ENCODE measurements around the gene PCDHB9.
"Not testable (repeated sequence)": the region's sequence is repeated elsewhere in the genome, so short reads cannot be mapped to it uniquely, and the experiment has no call there.

The PCDHB9 gene

DNA sequence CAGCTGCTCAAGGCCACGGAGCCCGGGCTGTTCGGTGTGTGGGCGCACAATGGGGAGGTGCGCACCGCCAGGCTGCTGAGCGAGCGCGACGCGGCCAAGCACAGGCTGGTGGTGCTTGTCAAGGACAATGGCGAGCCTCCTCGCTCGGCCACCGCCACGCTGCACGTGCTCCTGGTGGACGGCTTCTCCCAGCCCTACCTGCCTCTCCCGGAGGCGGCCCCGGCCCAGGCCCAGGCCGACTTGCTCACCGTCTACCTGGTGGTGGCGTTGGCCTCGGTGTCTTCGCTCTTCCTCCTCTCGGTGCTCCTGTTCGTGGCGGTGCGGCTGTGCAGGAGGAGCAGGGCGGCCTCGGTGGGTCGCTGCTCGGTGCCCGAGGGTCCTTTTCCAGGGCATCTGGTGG lies 2.2 kb downstream of the PCDHB9 start:
- not testable (repeated sequence) for DNase-seq

- peak; percentile 46 for DNase-seq
Measured at GRCh38 chr5:141192110-141192725, 5.3 kb downstream of the PCDHB9 start, which contains the start of gene PCDHB10. TSS of gene PCDHB10 (plus strand) at chr5:141192353. CDS start at chr5:141192553, 200 bp downstream.

DNA sequence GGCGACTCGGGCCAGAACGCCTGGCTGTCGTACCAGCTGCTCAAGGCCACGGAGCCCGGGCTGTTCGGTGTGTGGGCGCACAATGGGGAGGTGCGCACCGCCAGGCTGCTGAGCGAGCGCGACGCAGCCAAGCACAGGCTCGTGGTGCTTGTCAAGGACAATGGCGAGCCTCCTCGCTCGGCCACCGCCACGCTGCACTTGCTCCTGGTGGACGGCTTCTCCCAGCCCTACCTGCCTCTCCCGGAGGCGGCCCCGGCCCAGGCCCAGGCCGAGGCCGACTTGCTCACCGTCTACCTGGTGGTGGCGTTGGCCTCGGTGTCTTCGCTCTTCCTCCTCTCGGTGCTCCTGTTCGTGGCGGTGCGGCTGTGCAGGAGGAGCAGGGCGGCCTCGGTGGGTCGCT lies 7.4 kb downstream of the PCDHB9 start:
- not testable (repeated sequence) for DNase-seq

DNA sequence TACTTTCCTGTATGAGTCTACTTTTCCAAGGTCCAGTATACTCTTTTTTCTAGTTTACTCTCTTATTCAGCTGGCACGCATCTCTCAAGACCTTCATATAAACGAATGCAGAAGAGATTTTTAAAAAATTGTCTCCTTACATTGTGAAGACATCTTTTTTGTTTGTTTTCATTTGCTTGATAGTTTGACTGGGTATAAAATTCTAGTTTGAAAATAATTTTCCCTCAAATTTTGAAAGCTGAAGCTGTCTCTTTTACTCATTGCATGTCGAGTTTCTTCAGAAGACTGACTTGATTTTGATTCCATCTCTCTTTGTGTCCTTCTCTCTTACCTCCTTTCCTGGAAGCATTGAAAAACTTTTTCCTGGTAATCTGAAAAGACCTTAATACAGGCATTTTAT lies 9.4 kb downstream of the PCDHB9 start:
- DNase-seq = no peak

DNA sequence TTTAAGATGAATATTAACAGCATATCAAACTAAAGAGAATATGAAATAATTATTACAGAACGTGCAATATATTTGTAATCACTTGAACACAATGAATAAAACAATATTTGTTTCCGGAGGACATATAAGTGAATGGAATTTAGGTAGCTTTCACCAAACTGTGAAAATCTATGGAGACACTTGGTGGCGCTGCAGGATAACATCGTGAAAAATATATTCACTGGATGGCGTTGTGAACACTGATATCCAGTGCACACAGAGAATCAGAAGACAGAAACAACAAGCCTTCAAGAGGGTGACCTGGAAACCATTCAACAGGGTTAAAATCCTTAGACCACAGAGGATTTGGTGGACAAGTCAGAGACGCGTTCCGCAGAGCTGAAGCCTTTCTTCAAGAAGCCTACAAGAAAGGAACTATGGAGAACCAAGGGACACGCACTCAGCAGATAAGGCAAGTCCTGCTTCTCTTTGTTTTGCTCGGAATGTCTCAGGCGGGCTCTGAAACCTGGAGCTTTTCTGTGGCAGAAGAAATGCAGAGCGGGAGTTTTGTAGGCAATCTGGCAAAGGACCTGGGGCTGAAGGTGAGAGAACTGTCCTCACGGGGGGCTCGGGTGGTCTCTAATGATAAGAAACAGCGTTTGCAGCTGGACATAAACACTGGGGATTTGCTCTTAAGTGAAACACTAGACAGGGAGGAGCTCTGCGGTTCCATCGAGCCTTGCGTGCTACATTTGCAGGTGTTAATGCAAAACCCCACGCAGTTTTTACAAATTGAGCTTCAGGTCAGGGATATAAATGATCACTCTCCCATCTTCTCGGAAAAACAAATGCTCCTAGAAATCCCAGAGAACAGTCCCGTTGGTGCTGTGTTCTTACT lies 12.6 kb downstream of the PCDHB9 start, which contains the start of gene PCDHB11:
Gene PCDHB11 (plus strand): TSS at position 269 of the 877 bp plus-strand sequence. CDS start 148 bp downstream, at position 417.
- DNase-seq = peak; percentile 58

DNA sequence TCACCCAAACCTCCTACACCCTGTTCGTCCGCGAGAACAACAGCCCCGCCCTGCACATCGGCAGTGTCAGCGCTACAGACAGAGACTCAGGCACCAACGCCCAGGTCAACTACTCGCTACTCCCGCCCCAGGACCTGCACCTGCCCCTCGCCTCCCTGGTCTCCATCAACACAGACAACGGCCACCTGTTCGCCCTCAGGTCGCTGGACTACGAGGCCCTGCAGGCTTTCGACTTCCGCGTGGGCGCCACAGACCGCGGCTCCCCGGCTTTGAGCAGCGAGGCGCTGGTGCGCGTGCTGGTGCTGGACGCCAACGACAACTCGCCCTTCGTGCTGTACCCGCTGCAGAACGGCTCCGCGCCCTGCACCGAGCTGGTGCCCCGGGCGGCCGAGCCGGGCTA lies 14.2 kb downstream of the PCDHB9 start:
- DNase-seq = not testable (repeated sequence)

DNA sequence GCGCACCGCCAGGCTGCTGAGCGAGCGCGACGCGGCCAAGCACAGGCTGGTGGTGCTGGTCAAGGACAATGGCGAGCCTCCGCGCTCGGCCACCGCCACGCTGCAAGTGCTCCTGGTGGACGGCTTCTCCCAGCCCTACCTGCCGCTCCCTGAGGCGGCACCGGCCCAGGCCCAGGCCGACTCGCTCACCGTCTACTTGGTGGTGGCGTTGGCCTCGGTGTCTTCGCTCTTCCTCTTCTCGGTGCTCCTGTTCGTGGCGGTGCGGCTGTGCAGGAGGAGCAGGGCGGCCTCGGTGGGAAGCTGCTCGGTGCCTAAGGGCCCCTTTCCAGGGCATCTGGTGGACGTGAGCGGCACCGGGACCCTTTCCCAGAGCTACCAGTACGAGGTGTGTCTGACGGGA lies 14.7 kb downstream of the PCDHB9 start:
- not testable (repeated sequence) for DNase-seq

DNA sequence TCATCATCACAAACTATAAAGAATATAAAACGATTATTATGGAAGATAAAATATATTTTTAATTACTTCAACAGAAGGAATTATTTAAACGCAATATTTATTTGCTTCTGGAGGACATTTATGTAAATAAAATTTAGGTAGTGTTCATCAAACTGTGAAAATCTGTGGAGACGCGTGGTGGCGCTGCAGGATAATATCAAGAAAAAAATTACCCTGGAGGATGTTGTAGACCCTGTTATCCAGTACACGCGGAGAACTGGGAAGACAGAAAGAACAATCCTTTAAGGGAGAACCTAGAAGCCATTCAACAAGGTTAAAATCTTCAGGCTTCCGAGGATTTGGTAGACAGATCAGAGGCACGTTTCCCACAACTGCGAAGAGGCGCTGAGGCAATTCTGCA lies 21.5 kb downstream of the PCDHB9 start, which contains the start of gene PCDHB12:
Gene PCDHB12 (plus strand): TSS at position 242 of the 400 bp plus-strand sequence. CDS start 189 bp downstream, outside the sequence.
- no peak for DNase-seq

GRCh38 chr5:141210281-141210680 lies 23.3 kb downstream of the PCDHB9 start:
- not testable (repeated sequence) for DNase-seq

- DNase-seq = not testable (repeated sequence)
Measured at GRCh38 chr5:141210849-141211248, 23.9 kb downstream of the PCDHB9 start.

DNA sequence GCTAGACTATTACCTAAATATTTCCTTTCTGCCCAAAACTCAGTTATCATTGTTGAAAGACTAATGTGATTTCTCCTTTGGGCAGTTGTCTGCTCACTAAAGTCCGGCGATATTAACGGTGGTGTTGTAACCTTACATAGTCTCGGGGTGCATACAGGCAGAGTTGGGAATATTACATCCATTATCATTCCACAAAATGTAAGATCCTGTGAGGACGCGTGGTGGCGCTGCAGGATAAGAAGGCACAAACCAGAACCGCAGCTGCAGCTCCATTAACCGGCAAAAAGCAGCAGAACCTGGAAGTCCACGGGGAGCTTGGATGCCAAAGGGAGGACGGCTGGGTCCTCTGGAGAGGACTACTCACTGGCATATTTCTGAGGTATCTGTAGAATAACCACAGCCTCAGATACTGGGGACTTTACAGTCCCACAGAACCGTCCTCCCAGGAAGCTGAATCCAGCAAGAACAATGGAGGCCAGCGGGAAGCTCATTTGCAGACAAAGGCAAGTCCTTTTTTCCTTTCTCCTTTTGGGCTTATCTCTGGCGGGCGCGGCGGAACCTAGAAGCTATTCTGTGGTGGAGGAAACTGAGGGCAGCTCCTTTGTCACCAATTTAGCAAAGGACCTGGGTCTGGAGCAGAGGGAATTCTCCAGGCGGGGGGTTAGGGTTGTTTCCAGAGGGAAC lies 26.8 kb downstream of the PCDHB9 start, which contains the start of gene PCDHB13:
Gene PCDHB13 (plus strand): TSS at position 264 of the 684 bp plus-strand sequence. CDS start 205 bp downstream, at position 469.
- DNase-seq = peak; percentile 72

- DNase-seq = not testable (repeated sequence)
Measured at GRCh38 chr5:141214583-141214982, 27.6 kb downstream of the PCDHB9 start.

DNA sequence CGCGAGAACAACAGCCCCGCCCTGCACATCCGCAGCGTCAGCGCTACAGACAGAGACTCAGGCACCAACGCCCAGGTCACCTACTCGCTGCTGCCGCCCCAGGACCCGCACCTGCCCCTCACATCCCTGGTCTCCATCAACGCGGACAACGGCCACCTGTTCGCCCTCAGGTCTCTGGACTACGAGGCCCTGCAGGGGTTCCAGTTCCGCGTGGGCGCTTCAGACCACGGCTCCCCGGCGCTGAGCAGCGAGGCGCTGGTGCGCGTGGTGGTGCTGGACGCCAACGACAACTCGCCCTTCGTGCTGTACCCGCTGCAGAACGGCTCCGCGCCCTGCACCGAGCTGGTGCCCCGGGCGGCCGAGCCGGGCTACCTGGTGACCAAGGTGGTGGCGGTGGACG lies 28.5 kb downstream of the PCDHB9 start:
- DNase-seq = not testable (repeated sequence)

DNA sequence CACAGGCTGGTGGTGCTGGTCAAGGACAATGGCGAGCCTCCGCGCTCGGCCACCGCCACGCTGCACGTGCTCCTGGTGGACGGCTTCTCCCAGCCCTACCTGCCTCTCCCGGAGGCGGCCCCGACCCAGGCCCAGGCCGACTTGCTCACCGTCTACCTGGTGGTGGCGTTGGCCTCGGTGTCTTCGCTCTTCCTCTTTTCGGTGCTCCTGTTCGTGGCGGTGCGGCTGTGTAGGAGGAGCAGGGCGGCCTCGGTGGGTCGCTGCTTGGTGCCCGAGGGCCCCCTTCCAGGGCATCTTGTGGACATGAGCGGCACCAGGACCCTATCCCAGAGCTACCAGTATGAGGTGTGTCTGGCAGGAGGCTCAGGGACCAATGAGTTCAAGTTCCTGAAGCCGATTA lies 29.1 kb downstream of the PCDHB9 start:
- DNase-seq = not testable (repeated sequence)

GRCh38 chr5:141223112-141223783 lies 36.3 kb downstream of the PCDHB9 start, which contains the start of gene PCDHB14:
TSS of gene PCDHB14 (plus strand) at chr5:141223343. CDS start at chr5:141223506, 163 bp downstream.
- peak; percentile 78 for DNase-seq

DNA sequence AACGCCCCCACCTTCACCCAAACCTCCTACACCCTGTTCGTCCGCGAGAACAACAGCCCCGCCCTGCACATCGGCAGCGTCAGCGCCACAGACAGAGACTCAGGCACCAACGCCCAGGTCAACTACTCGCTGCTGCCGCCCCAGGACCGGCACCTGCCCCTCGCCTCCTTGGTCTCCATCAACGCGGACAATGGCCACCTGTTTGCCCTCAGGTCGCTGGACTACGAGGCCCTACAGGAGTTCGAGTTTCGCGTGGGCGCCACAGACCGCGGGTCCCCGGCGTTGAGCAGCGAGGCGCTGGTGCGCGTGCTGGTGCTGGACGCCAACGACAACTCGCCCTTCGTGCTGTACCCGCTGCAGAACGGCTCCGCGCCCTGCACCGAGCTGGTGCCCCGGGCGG lies 37.9 kb downstream of the PCDHB9 start:
- DNase-seq = not testable (repeated sequence)

DNA sequence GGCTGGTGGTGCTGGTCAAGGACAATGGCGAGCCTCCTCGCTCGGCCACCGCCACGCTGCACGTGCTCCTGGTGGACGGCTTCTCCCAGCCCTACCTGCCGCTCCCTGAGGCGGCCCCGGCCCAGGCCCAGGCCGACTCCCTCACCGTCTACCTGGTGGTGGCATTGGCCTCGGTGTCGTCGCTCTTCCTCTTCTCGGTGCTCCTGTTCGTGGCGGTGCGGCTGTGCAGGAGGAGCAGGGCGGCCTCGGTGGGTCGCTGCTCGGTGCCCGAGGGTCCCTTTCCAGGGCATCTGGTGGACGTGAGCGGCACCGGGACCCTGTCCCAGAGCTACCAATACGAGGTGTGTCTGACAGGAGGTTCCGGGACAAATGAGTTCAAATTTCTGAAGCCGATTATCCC lies 38.5 kb downstream of the PCDHB9 start:
- DNase-seq = not testable (repeated sequence)

DNA sequence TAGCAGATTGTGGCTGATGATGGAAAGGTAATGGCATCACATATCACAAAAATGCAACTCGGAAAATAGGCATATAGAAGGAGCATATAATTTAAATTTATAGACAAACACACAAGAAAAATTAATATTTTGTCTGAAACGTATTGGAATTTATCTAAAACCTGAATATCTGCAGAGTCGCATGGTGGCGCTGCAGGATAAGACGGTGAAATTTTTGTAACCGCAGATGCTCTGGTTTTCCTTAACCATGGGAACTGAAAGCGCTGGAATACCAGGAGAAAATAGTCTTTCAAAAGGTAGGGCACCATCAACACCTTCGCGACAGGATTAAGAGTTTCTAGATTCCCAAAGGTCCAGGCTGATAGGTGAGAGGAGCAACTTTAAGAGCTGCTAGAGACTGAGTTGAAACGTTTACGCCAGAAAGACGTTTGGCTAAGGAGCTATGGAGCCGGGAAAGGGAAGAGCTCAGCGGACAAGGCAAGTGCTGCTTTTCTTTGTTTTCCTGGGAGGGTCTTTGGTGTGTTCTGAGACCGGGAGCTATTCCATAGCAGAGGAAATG lies 47.2 kb downstream of the PCDHB9 start:
- DNase-seq = no peak

- DNase-seq = not testable (repeated sequence)
Measured at GRCh38 chr5:141235922-141236321, 49.0 kb downstream of the PCDHB9 start.

- no peak for DNase-seq
Measured at GRCh38 chr5:141236516-141237313, 49.8 kb downstream of the PCDHB9 start.
